ENCODE measurements around the gene PAH.

PAH gene

GRCh38 chr12:102917026-102917787 is at the start of gene PAH:
PAH (minus strand) TSS chr12:102917244; CDS start chr12:102917130, 114 bp downstream.
- DNase-seq, result no peak

- no peak for DNase-seq
Measured at GRCh38 chr12:102966200-102966863, 49.3 kb upstream of the PAH start.

- DNase-seq, result no peak
Measured at GRCh38 chr12:102965281-102966155, 48.5 kb upstream of the PAH start.

- no peak for DNase-seq
Measured at GRCh38 chr12:102964872-102965271, 47.8 kb upstream of the PAH start.

GRCh38 chr12:102963796-102964195 is 46.8 kb upstream of the PAH start:
- no peak for DNase-seq

GRCh38 chr12:102962986-102963385 is 45.9 kb upstream of the PAH start:
- no peak for DNase-seq

GRCh38 chr12:102962532-102962931 is 45.5 kb upstream of the PAH start:
- DNase-seq, result no peak

GRCh38 chr12:102961466-102961855 is 44.4 kb upstream of the PAH start:
- DNase-seq, result no peak

- DNase-seq, result no peak
Measured at GRCh38 chr12:102960766-102961465, 43.9 kb upstream of the PAH start.

- DNase-seq, result no peak
Measured at GRCh38 chr12:102959391-102959790, 42.3 kb upstream of the PAH start.

GRCh38 chr12:102958830-102959176 is 41.8 kb upstream of the PAH start:
- DNase-seq, result no peak

GRCh38 chr12:102958073-102958829 is 41.2 kb upstream of the PAH start:
- no peak for DNase-seq

GRCh38 chr12:102957339-102958050 is 40.5 kb upstream of the PAH start, which contains the start of gene ASCL1:
ASCL1 (plus strand) TSS chr12:102957674; CDS start chr12:102958245, 571 bp downstream.
- DNase-seq, result peak; percentile 17

- DNase-seq, result no peak
Measured at GRCh38 chr12:102956738-102957327, 39.8 kb upstream of the PAH start.

- no peak for DNase-seq
Measured at GRCh38 chr12:102955926-102956737, 39.1 kb upstream of the PAH start.

GRCh38 chr12:102954134-102954533 is 37.1 kb upstream of the PAH start:
- DNase-seq, result no peak

GRCh38 chr12:102953221-102953620 is 36.2 kb upstream of the PAH start:
- DNase-seq, result no peak

GRCh38 chr12:102951841-102952240 is 34.8 kb upstream of the PAH start:
- no peak for DNase-seq

- no peak for DNase-seq
Measured at GRCh38 chr12:102950950-102951619, 34.0 kb upstream of the PAH start.

Measured in NCI-H1694 (cell line).